ENCODE results near the gene THPO. TPM values are rescaled to one million over a fixed set of nuclear protein-coding genes. Genes with fewer than 3 reads are reported as not detected.
A peak's percentile ranks its signal among the peaks of the same experiment; 100 is the strongest.

The THPO gene
- total and polyA plus RNA-seq, 9 of the 15 experiments (the other 6 are each of a cell fraction or from before 2014, with no cell fraction given): 0.11 to 1.1 (median 0.35) TPM; not detected in 1

- TF ChIP-seq USF2 (CRISPR knock-in tag; IDR thresholded peaks at IDR 0.05): peak; percentile 28; the same call in 1 of the 2 replicates
These were observed 39.8 kb upstream of the THPO start (continued) for GRCh38 chr3:184417619-184418327.

- Histone ChIP-seq H4K20me1 (replicated peaks; ENCODE audit: control insufficient read depth, insufficient read depth, low read length) (no peaks in the 10 kb centered on the region; the same call in 1 of the 2 replicates), H3K36me3 (ENCODE audit: control insufficient read depth, insufficient read depth, low read length) (no peaks in the 10 kb centered on the region), H3K4me3 (no peak overlapping the region), H3K9ac (ENCODE audit: insufficient read depth in 1 of 2, low read depth in 2 of 2, low read length in 2 of 2) (no peak overlapping the region), H3K27ac (ENCODE audit: extremely low read depth, low read depth, low read length) (no peak overlapping the region), H3K27me3 (ENCODE audit: control insufficient read depth in 2 of 2, insufficient read depth in 2 of 2, low read length in 2 of 2) (peaks cover 5 to 56% of the 10 kb centered on the region in 2 experiments), H3K79me2 (ENCODE audit: control insufficient read depth, insufficient read depth, low read length) (no peaks in the 10 kb centered on the region), H3K9me1 (ENCODE audit: control insufficient read depth, insufficient read depth, low read length) (no peaks in the 10 kb centered on the region), H3K4me2 (ENCODE audit: insufficient read depth, low read length) (no peak overlapping the region), H3K4me1 (replicated peaks in 1 of 2; ENCODE audit: control insufficient read depth in 2 of 2, insufficient read depth in 2 of 2, low read length in 2 of 2) (no peaks in the 10 kb centered on the region), H3K9me3 (replicated peaks; ENCODE audit: control insufficient read depth, insufficient read depth, low read depth, low read length) (no peaks in the 10 kb centered on the region), H2AFZ (ENCODE audit: low read depth, low read length) (no peak overlapping the region)
- in situ Hi-C loops (cut with MboI): loop anchor here (5.0 to 25.0 kb wide), 2 partner anchors 43 to 372 kb away; no protein-coding TSS in a partner anchor
- no peak for ATAC-seq
- intact Hi-C loops (cut with micrococcal nuclease): no loop called here
- BruUV-seq (replicated peaks): no TSS peak
- no peak for FAIRE-seq
- TF ChIP-seq CBFA2T2 (conservative IDR thresholded peaks at IDR 0.05) (no peak), E2F4 (CRISPR knock-in tag; IDR thresholded peaks at IDR 0.05; ENCODE audit: low read depth) (no peak)
- ChIA-PET POLR2A (interaction anchor here (0.7 kb wide), 1 partner anchor 611 kb away, joined by 3 read pairs; no protein-coding TSS in a partner anchor), CTCF (ENCODE audit: low intra/inter-chr PET ratio) (no interaction called here)
- no peak for DNase-seq (ENCODE audit: extremely low read depth in 1 of 4, low spot score in 3 of 4)
- 0% methylated on average over 4 of the region's 4 CpGs for WGBS (ENCODE audit: insufficient coverage, low coverage, missing lambda C conversion rate)
These were observed 37.1 kb upstream of the THPO start for GRCh38 chr3:184415203-184415490.

All from K562 (cell line).